Esophagus mucosa (tissue), 1 donor: ENCODE measurements around the gene TUSC1. TPM values are rescaled to one million over a fixed set of nuclear protein-coding genes. Genes with fewer than 3 reads are reported as not detected.
A peak's percentile ranks its signal among the peaks of the same experiment; 100 is the strongest.
"Not testable (repeated sequence)": the region's sequence is repeated elsewhere in the genome, so short reads cannot be mapped to it uniquely, and the experiment has no call there.

Experiments
- ATAC-seq: fragments of 200-7000 bp; cut with Tn5 transposase; one replicate; pipeline ENCODE4 v1.9.1; 2020
- total RNA-seq: library from RNA; stranded (reverse); gene quantifications from one replicate; pipeline ENCODE4 v1.2.4, GENCODE V29; 2023
- donor health status: DM: yes; HTN: yes; CAD: no.

The TUSC1 gene
- total RNA-seq = 7.9 TPM

DNA sequence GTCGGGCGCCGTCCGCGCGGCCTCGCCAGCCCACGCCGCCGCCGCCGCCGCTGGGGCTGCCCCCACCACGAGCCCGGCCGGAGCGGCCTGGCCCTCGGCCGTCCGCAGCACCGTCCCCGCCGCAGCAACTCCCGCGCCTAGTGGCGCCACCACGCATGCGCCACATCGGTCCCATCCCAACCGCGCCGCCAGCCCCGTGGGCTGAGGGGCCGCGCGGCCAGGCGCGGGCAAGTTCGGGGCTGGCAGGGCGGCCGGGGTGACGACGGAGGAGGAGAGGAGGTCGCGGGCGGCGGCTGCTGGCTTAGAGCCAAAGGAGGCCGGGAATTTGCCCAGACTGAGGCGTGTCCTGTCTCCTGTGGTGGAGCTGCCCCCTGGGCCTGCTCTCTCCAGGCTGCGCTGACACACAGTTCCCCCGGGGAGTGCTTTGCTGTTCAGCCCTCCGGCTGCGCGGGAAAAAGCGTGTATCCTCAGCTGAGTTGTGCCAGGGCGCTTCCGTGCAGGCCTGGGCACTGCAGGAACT is at the start of gene TUSC1:
Gene TUSC1 (minus strand): TSS at position 298 of the 520 bp plus-strand sequence. CDS start 132 bp downstream, at position 166.
- ATAC-seq = peak; percentile 92

- no peak for ATAC-seq
These were observed 48.7 kb upstream of the TUSC1 start for GRCh38 chr9:25726871-25727410.

GRCh38 chr9:25724424-25724823 is 46.2 kb upstream of the TUSC1 start:
- ATAC-seq = no peak

- peak; percentile 93 for ATAC-seq
These were observed 38.1 kb upstream of the TUSC1 start for GRCh38 chr9:25716220-25716872.

DNA sequence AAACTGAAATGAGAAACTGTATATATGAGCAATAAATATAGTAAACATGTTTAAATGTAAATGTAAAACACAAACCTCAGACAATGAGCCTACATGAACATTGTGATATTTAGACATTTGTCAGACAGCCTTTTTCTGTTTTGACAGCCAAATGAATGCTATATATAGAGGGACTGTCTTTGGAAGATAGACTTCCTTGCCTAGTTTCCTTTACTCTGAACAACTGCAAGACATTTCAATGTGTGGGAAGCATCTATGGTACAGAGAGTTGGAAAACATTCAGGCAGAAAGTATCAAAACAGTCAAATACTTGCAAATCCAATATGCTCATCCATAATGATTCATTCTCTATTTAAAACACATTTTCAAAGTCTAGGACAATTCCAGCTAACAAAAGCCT is 31.7 kb upstream of the TUSC1 start:
- ATAC-seq = no peak

DNA sequence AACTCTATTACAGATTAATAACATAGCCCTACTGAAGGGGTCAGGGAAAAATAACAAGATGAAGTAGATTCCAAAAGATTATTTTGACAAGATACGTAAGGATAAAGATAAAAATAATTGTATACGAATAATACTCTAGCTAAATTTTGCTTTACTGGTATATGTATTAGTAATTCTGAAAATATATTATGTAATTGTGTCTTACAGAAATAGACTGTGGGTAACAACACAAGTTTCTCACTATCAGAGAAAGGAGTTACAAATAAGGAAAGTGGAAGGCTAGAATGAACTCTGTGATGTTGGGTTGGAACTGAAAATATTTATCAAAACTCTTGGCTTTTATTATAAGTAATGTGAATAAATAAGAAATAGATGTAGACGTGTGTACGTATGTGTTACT is 26.6 kb upstream of the TUSC1 start:
- no peak for ATAC-seq

DNA sequence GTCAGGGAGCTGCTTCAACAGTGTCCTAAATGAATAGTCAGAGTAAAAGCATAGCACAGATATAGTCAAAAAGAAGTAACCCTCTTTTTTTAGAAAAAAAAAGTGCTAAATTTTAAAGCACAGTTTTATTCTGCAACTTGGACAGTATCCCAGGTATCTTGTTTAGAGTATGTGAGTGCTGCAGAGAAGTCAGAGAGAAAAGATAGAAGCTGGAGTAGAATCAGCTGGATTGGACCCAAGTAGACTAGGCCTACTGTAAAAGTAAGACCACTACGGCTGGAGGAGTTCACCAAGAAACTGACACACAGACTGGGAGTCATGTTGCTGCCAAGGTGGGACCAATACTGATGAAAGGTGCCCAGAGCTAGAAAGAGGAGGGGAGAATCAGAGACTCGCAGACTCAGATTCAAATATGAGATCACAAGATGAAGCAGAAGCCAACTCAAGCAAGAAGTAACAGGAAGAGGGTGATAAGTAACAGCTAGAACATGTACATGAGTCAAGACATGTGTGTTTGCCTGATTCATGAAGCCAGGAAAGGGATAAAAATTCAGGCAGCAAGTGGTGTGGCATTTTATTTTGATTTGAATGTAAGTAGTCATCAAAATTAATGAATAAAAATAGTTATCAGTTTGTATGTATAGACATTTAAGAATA is 25.6 kb upstream of the TUSC1 start:
- ATAC-seq = peak; percentile 45

GRCh38 chr9:25702536-25702935 is 24.3 kb upstream of the TUSC1 start:
- no peak for ATAC-seq

DNA sequence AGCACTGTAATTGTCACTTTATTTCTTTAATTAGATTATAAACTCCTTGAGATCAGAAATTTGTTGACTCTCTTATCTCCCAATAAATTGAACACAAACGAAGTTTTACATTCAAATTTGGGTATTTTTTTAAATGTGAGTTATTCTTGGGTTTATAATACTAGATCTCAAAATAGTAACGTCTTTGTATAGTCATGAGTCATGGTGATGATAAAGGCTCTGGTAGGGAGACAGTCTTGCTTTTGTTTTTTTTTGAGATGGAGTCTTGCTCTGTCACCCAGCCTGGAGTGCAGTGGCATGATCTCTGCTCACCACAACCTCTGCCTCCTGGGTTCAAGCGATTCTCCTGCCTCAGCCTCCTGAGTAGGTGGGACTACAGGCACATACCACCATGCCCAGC is 22.7 kb upstream of the TUSC1 start:
- ATAC-seq = not testable (repeated sequence)

- no peak for ATAC-seq
These were observed 22.2 kb upstream of the TUSC1 start for GRCh38 chr9:25700430-25700829.

- ATAC-seq = no peak
These were observed 13.5 kb upstream of the TUSC1 start for GRCh38 chr9:25691786-25692185.

- no peak for ATAC-seq
These were observed 6.1 kb upstream of the TUSC1 start for GRCh38 chr9:25684321-25684720.

DNA sequence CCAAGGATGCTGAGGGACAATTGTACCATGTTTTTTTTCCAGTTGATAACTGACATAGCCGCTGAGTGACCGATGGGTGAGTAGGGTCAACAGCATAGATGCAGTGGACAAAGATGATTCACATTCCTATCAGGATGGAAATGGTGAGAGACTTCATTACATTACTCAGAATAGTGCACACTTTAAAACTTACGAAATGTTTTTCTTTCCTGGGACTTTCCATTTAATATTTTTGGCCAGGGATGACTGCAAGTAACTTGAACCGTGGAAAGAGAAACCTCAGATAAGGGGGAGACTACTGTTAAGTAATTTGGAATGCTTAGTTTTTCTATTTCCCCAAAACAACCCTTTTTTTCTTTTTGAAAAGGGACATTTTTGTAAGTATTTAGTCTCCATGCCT is 3.0 kb upstream of the TUSC1 start:
- ATAC-seq = no peak

GRCh38 chr9:25678846-25679360 is 659 bp upstream of the TUSC1 start:
- no peak for ATAC-seq

GRCh38 chr9:25677301-25678146 is 720 bp downstream of the TUSC1 start:
- peak; percentile 94 for ATAC-seq

GRCh38 chr9:25675858-25676257 is 2.4 kb downstream of the TUSC1 start:
- not testable (repeated sequence) for ATAC-seq

DNA sequence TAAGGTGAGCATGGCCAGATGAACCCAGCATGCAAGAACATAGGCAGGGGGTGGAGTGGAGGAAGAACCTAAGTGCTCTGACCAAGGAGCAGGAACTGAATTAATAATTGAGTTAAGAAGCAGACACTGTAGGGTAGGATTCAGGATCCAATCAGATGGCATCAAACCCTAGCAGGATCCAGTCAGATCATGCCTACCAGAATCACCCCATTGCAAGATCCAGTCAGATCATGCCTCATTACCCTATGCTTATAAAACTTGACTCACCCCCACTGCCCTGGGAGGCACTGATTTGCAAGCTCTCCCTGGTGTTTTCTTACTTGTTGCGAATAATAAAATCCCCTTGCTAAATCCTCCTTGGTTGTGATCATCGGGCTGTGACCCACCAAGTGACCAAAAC is 19.7 kb downstream of the TUSC1 start:
- ATAC-seq = peak; percentile 38

- no peak for ATAC-seq
These were observed 23.8 kb downstream of the TUSC1 start for GRCh38 chr9:25654417-25654816.

GRCh38 chr9:25648116-25648515 is 30.1 kb downstream of the TUSC1 start:
- ATAC-seq = no peak

DNA sequence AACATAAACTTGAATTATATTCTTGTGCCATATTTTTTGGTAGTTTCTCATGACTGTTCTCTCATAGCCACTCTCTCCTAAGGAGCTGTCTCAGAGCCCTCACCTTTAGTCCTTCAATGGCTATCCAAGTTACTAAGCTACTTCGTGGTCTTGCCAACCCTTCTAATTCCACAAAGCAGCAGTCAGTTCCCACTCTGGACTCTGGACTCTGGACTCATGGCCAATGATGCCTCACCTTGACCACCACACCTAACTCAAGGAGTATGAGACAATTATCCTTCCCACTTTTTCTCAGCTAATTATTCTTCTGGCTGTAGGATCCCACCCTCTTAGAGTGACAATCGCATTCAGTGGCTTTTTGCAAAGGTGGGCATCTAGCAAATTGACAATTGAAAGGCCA is 42.2 kb downstream of the TUSC1 start:
- no peak for ATAC-seq

DNA sequence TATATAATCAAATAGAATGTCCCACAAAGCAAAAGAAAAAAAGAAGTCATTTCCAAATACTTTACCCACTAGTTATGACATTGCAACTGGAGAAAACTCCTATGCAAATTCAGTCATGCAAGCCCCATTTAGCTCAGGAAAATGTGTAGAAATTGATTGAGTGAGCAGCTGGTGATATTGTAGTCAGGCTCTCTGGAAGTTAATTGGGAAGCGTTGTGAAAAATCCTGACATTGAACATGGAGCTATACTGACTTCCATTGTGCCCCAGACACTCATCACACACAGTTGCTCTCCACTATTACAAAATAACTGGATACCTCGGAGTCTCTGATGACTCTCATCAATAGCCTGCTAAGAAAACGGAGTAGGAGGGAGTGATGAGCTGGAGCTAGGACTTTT is 49.0 kb downstream of the TUSC1 start:
- ATAC-seq = no peak
